ENCODE results near the gene SLK.

SLK gene

DNA sequence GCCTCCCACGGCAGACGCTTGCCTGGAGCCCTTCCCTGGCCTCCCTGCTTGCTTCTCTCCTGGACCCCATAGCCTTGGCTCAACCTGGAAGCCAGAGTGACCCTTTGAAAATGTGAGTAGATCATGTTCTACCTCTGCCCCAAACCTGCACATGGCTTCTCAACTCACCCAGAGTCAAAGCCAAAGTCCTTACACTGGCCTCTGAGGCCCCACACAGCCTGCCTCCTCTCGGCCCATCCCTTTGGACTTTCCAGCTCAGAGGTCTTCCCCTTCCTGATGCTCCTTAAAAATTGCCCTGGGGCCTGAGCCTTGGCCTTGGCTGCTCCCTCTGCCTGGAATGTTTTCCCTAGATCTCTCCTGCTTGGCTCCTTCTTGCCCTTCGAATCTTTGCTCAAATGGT lies 86.3 kb downstream of the SLK start:
- DNase-seq (ENCODE audit: low read depth): no peak

DNA sequence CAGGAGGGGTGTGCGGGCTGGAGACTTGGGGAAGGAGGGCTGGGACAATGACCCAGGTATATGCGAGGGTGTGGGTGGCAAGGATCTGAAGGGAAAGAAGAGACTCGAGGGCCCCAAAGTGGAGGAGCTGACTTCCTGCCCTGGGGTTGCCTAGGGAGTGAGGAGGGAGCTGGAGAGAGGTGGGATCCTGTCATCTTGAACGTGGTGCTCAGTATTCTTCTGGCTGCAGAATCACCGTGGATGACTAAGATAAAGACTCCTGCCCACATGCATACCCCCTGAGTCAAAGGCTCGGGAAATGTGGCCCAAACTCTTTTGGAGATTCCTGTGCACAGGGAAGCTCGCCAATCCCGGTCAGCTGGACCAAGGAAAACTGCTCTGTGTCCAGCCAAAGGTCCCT lies 87.5 kb downstream of the SLK start:
- DNase-seq (ENCODE audit: low read depth): no peak

DNA sequence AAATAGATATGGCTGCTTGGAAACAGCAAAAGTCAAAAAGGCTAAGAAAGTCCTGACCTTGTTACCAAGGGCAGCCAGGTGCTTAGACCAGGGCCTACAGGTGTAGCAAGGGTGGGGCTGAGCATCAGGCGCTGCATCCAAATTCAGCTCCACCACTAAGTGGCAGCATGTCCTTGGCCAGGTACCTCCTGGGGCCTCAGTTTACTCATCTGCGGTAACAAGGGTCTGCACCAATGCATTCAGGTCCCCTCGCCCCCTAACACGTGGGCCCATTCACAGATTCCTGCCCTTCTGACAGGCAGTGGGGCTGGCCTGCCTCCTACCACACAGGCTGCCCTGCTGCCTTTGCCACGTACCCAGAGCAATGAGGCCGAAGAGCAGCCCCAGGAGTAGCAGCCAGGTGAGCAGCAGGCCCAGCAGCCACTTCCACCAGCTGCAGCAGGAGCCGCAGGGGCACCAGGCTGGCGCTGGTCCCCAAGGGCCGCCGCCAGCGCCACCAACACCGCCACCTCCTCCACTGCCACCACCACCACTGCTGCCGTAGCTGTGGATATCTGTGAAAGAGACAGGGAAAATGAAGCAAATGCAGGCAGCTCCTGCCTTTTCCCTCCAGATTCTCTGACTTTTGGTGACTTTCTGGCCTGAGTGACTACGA lies 89.8 kb downstream of the SLK start:
- DNase-seq (ENCODE audit: low read depth): no peak

DNA sequence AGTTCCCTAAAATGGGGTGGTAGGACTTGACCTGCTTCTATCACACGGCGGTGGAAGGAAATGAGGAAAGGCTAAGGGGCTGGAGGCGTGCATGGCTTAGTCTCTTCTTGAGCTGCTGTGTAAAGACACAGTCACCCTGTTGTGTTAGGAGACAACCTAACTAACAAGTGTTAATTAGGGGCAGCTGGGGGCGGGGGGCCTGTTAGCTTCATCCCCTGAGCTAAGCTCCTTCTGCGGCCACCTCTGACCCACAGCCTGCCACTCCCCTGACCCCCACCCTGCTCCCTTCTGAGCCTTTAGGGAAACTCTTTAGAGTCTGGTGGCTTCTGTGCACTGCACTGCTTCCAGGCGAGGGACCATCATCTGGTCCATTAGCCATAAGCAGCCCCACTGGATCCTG lies 90.8 kb downstream of the SLK start:
- no peak for DNase-seq (ENCODE audit: low read depth)

DNA sequence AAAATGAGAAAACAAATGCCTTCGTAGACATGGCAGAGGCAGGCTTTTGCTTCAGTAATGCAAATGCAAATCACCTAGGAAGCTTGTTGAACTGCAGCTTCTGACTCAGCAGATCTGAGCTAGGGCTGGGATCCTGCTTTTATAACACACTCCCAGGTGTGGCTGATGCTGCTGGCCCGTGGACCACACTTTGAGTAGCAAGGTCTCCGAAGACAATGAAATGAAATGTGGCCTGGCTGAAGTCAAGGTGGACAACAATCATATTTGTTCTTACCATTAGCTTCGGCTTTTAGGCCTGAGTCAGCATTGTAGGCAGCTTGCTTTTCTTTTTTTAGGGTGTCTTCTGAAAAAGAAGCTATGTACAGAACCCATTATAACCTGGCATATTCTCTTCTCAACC lies 92.4 kb downstream of the SLK start:
- no peak for DNase-seq (ENCODE audit: low read depth)

DNA sequence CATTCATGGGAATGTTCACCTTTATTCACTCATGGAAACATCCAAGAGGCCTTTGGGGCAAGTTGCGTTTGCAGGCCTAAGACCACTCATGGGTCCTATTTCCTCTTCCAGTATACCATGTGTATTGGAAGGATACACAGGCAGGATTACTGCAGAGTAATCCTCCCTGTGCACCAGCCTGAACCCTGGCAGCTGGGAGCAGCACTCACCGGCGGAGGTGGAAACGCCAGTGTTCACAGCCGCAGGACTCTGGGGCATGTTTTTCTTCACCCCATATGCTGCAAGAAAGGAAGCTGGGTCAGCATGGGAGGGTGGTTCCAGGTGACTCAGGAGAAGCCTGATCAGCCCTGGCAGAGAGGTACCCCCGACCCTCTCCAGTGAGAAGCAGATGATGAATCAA lies 94.3 kb downstream of the SLK start:
- DNase-seq (ENCODE audit: low read depth): no peak

DNA sequence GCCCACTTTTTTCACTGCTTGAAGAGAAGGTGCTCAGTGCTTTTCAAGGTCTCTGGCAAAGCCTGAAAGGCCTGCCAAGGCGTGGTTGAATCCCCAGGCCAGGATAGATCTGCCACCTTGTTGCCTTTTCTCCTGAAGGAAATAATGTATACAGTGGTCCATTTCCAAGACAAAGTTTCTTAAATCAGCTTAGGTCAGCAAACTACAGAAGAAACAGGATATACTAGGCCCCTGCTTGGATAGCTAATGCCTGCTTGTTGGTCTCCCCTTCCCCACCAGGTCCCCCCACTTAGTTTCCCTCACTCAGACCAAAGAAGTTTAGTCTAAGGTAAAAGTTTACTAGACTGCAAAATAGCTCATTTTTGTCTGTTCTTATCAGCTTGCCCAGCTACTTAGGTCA lies 98.8 kb downstream of the SLK start:
- DNase-seq (ENCODE audit: low read depth): no peak

DNA sequence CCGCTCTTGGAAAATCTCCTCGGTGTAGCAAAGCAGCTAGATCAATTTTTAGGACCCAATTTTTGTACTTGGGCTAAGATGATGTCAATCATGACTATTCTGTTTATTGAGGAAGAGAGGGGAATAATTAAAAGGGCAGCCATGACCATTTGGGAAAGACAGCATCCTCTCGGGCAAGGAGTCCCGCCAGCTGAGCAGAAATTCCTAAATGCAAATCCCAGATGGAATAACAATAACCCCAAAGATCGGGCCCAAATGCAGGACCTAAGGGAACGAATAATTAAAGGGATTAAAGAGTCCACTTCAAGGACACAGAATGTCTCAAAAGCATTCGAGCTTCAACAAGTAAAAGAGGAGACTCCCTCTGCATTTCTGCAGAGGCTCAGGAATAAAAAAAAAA lies 100.0 kb downstream of the SLK start:
- no peak for DNase-seq (ENCODE audit: low read depth)

DNA sequence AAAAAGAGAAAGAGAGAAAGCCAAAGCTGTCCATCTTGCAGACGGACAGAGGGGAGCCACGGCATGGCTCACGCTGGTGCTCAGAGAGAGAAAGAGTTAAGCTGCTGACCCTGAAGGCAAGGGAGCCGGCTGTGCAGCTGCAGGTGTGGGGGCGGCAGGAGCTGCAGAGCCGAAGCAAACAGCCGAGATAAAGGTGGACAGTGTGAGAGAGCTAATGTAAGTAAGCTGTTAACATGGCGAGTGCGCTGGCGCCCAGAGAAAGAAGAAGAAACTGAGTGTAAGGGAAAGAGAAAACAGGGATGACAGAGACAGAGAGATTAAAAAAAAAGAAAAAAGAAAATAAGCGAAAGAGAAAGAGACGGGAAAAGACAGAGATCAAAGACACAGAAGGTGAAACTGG lies 100.6 kb downstream of the SLK start:
- no peak for DNase-seq (ENCODE audit: low read depth)

DNA sequence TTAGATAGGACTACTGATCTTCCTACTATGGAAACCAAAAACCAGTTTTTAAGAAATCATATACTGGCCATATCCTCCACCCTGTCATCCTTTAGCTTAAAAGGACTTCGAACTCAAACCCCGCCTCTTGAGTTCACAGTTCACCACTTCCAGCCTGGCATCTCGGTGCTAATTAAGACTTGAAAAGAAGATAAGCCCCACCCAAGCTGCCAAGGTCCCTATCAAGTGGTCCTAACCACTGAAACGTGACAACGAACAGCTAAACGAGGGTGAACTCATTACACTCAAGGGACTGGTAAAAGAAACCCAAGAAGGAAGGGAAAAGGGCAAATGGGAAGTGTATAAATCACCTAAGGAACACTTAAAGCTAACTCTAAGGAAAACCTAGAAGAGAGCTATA lies 102.7 kb downstream of the SLK start:
- no peak for DNase-seq (ENCODE audit: low read depth)

DNA sequence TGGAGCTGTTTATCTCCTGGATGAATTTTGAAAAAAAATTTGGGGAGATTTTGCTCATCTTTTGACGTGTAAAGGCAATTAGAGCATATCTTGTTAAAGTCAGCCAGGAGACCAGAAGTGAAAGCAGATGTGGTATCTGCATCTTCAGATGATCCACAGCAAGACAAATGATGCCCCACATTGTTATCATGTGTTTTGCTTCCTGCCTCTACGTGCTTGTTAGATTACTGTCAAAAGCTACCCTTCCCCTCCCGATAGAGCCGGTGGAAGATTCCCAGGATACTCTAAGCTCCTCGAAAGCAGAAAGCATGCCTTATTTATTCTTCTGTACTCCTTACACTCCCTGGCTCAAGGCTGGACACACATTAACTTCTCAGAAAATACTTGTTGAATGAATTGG lies 105.8 kb downstream of the SLK start:
- no peak for DNase-seq (ENCODE audit: low read depth)

DNA sequence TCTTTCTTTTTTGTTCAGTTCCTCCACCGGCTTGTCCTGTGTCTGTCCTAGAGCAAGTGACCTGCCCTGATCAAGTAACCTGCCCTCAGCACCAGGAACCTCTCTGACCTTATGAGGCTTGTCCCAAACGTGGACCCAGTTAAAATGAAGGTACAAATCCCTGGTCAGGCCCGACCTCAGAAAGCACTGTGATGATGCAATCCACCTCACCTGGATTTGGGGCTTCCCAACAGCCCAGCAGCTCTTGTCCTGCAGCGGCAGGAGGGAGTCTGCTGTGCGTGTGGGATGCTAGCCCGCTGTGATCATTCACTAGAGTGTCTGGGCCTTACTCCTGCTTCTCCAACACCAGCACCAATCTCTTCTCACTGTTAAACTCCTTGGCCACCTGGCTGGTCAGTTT lies 107.6 kb downstream of the SLK start:
- no peak for DNase-seq (ENCODE audit: low read depth)

DNA sequence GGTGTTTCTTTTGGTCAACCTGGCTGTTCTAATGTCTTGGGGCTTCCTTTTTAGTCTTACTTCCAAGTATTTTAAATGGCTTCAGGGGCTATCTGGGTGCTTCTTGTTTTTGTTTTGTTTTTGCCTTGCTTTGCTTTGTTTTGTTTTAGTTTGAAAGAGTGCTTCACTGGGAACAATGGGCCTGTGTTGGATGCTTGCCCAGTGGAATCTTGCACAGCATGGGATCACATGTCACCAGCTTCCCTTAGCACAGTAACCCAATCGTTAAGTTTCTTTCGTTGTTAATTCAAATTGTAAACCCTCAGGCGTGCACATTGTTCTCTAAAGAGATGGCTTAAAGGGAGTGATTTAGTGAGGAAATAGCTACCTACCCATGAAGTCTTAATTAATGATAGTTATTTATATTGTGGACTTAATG lies 109.8 kb downstream of the SLK start:
- DNase-seq (ENCODE audit: low read depth): no peak

DNA sequence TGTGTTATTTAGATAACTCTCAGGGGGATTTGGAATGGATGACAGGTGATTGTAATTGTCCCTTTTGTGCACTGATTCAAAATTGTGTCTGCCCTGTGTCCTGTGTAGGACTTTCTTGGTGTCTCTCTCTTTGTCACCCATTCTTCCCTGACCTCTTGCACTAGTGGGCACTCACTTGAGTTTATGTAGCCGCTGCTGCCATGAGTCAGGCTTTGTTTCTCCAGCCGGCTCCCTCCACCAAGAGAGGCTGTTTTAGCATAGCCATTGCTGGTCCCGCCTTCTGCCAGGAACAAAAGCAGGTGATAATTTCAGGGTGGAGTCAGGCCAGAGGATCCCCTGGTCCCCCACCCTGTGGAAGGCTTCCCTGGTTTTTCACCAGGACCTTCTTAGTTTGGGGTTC lies 110.3 kb downstream of the SLK start:
- DNase-seq (ENCODE audit: low read depth): no peak

DNA sequence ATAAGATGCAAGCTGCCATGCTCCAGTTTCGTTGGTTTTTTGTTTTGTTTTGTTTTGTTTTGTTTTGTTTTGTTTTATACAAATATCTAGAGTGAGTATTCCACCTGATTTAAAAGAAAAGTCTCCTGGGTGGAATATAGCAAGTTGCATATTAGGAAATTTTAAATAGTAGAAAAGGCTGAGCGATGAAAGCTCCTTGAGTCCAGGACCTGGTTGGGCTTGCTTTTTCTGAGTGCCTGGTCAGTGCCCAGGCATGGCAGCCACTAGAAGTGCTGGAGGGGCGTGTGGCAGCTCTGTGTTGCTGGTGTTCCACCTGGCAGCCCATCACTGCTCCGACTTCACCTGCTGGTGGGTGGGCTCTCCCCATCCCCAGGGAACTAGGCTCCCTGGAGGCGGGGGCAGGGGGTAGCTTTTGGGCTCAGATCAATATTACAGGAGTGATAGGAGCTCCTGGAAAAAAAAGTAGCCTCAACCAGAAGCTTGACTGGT lies 110.8 kb downstream of the SLK start:
- no peak for DNase-seq (ENCODE audit: low read depth)

All from activated T-cell treated with anti-CD3 and anti-CD28 coated beads for 48 hours (primary cell).